ENCODE measurements around the gene ELF1.
"Not testable (repeated sequence)": the region's sequence is repeated elsewhere in the genome, so short reads cannot be mapped to it uniquely, and the experiment has no call there.

The ELF1 gene

DNA sequence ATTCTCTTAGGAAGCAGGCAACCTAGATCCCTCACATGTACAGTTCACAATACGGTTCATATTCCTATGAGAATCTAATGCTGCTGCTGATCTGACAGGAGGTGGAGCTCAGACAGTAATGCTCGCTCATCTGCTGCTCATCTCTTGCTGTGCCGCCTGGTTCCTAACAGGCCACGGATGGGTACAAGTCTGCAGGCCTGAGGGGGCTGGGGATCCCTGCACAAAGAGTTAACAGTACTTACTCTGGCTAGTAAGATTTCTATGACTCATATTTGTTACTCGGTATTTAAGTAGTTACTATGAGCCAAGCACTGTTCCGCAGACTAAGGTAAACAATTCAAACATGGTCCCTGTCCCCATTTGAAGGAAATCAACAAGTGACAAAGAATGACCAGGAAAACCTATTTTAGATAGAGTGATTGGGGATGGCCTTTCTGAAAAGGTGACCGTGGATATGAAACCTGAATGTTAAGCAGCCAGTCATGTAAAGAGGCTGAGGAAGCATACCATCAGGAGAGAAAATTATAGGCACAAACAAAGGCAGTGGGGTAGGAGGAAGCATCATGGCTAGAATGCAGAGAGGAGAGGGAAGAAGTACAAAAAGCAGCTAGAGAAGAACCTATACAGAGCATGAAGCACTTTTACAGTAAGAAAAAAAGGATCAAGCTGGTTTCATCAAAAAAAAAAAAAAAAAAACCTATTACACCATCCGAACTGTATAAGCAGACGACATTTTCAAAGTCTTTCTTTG is 21.6 kb upstream of the ELF1 start:
- DNase-seq: no peak

DNA sequence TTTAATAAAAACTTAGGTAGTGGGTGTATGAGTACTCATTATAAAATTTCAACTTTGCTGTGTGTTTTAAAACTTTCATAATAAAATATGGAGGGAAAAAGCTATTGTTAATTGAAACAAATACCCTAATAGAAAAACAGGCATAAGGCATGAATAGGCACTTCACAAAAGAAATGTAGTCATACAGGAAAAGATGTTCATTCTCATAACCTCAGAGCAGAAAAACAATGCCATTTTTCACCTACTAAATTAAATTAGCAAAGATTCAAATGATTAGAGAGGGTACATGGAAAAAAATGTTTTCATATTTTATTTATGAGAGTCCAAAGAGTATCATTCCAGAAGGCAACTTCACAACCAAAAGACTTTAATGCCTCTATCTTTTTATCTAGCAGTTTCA is 20.6 kb upstream of the ELF1 start:
- DNase-seq: no peak

DNA sequence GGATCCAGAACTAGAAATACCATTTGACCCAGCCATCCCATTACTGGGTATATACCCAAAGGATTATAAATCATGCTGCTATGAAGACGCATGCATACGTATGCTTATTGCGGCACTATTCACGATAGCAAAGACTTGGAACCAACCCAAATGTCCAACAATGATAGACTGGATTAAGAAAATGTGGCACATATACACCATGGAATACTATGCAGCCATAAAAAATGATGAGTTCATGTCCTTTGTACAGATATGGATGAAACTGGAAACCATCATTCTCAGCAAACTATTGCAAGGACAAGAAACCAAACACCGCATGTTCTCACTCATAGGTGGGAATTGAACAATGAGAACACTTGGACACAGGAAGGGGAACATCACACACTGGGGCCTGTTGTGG is 17.4 kb upstream of the ELF1 start:
- not testable (repeated sequence) for DNase-seq

DNA sequence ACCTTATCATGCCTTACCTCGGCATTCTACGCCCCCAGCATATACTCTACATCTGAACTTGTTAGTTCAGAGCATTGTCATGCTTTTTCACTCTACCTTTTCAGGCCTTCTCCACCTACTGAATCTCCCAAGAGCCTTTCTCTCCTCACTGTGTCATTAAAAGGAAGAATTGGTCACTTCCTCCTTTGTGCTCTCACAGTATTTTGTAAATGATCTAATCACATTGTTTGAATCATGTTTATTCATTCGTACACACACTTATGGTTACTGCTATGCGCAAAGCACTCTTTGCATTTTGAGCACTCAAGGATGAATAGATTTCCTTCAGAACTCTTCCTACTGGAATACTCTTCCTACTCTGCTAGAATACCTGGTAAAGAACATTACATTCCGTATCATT is 15.8 kb upstream of the ELF1 start:
- no peak for DNase-seq

DNA sequence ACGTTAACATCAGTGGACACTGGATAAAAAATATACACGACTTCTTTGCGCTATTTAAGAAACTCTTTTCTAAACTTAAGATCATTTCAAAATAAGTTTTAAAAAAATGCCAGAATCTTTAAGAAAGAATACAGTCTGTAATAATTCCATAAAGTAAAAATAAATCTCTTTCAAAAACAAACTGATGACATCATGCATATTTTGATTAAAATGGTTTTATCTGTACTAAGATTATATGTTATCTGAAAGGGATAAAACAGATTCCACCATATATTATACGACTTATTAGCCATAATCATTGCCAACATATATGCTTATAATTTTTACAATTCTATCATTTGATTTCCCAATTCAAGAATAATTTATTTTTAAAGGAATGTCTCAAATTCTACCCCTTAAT is 15.3 kb upstream of the ELF1 start:
- DNase-seq: no peak

DNA sequence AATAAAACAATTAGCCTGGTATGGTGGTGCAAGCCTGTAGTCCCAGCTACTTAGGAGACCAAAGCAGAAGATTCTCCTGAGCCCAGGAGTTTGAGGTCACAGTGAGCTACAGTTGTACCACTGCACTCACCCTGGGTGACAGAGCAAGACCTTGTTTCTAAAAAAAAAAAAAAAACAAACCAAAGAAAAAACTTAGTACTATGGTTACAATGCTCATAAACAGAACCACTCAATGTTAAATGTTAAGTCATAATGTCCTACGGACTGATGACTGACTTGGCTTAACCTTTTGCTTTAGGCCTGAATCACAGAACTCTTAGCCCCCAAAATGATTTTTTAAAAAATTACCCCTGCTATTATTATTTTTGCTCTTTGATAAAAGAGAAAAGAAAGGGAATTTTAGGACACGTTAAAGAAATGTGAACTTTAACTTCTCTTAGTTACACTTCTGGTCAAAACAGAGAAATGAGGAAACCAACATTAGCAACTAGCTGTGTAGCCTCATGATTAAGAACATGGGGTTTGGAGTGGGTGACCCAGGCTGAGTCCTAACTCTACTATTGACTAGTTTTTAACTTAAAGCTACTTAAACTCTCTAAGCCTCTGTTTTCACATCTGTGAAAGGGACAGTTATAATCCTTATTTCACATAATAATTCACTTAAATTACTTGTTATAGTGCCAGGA is 13.7 kb upstream of the ELF1 start:
- no peak for DNase-seq

DNA sequence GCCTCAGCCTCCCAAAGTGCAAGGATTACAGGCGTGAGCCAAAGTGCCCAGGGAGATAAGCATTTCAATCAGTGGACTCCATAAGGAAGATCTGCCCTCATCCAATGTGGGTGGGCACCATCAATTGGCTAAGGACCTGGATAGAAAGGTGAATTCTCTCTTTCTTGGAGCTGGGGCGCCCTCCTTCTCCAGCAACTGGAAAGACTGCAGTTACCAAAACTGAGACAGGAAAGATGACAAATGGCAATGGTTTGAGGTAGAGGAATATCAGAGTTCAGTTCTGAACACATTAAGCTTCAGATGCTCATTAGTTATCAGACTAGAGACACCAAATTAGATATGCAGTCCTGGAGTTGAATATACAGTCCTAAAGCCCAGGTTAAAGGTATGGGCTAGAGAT is 10.5 kb upstream of the ELF1 start:
- DNase-seq: no peak

DNA sequence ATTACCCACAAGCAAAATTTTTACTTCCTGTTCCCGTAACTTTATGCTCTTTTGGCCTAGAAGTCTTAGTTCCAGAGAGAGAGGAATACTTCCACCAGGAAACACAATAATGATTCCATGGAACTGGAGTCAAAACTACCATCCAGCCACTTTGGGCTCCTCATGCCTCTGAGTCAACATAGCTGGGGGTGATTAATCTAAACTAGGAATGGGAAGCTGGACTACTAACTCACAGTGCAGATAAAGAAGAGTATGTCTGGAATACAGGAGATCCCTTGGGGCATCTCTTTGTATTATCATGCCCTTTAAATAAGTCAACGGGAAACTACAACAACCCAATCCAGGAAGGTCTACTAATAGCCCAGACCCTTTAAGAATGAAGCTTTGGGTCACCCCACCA is 8.9 kb upstream of the ELF1 start:
- DNase-seq: no peak

DNA sequence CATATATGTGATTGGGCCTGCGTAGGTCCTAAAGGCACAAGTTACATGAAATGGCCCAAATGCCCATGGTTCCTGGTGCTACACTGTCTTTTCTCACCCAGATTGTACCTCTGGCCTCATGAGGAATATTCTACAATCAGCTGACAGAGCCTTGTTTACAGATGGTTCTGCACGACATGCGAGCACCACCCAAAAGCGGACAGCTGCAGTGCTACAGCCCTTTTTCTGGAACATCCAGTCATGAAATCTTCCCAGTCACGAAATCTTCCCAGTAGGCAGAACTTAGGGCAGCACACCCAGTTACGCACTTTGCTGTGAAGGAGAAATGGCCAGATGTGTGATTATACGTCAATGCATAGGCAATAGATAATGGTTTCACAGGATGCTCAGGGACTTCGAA is 7.7 kb upstream of the ELF1 start:
- DNase-seq: no peak

DNA sequence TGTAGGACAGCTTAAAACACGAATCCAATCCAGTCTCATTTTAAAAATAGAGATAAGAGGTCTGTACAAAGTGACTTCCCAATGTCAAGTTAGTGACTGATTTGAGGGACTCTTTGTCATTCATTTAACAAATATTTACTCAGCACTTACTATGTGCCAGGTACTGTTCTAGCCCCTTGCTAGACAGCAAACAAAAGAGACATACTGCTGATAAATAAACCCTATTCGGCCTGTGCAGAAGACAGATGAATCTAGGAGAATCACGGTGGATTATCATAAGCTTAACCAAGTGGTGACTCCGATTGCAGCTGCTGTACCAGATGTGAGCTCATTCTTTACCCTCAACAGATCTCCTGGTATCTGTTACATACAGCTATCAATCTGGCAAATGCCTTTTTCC is 6.4 kb upstream of the ELF1 start:
- no peak for DNase-seq

DNA sequence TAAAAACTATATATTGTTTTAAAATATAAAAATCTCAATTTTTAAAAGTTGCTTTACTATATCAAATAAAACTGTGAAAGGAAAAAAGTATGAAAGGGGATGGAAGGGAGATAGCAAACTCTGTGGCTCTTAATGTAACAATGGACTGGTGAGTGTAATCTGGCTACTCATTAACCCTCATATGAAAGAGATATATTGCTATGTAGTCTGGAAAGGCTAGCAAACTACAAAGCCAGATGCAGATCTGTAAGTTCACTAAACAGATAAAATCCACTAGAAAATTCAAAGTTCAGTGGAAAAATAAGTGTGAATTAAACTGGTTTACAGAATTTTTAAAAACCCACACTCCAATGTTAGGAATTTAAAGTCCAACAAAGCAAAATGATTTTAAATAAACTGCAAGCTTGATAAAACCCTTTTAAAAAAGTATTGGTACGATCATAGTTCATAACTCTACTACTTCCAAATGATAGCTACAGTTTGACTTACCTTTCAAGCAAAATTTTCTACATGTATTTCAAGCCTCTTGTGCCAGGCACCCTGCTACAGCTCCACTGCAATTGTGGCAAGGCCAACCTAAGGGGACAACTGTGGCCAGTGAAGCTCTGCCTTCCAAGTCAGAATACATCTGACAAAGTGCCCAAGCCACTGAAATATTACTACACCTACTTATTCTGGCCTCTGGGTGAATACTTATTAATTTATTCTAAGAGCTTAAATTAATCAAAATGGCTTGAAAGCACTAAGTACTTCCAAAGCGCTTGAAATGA is 647 bp upstream of the ELF1 start:
- DNase-seq: no peak

DNA sequence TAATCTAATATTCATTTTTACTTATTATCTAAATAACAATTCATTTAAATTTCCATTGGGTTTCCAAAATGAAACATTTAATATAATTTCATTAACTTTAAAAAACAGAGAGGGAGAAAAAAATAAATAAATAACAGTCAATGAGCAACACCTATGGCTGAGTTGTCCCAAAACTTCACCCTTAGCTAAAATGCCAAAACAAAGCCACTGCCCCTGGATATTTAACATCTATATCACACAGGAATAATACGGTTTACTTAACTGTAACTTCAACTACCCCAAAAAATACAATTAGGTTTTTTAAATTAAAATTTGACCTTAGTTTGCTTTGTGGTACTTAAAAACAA is 541 bp downstream of the ELF1 start:
- DNase-seq: no peak

DNA sequence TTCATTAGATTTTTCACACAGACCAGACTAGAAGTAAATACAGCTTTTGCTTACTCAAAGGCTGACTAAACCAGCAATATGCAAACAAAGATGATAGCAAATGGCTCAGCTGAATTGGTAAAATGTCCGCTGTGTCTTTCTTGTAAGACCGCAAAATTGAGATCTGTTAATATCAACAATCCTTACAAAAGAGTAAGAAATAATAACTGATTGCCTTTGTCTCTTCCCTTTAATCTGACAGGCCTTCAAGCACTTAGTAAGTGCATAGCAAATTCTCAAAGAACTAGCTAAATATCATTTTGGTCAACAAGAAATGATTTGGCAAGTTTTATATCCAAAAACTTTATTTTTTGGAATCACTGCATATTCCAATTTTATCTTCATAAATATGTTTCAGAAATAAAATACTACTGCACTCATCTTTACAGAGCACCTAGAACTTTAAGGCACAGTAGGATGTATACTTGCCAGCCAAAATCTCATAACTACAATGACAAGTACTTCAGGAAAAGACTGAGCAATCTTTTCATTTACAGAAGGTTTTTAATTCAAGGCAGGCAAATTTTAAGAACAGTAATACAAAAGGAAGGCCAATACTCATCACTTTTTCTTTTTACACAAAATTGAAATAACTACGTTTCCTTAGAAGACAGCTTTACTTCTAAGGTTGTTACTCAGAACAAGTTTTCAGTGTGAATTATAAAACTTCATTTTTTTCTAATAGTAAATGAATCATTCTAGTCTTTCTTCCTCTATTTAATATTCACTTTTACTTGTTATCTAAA is 1.1 kb downstream of the ELF1 start:
- DNase-seq: no peak

DNA sequence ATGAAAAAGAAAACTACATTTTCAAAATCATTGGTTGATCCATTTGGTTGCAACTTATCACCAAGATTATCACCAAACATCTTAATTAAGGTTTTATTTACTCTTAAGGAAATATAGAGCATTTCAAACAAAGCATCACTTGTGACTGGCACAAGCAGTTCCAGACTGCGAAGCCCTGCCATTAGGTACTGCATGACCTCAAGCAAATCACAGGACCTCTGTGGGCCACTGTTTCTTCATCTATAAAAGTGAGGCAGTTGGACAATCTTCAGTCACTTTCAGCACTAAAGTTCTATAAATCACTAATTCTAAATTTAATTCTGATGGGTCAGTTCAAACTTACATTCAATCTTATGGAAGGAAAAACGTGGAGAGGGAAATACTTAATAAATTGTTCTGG is 2.0 kb downstream of the ELF1 start:
- no peak for DNase-seq

DNA sequence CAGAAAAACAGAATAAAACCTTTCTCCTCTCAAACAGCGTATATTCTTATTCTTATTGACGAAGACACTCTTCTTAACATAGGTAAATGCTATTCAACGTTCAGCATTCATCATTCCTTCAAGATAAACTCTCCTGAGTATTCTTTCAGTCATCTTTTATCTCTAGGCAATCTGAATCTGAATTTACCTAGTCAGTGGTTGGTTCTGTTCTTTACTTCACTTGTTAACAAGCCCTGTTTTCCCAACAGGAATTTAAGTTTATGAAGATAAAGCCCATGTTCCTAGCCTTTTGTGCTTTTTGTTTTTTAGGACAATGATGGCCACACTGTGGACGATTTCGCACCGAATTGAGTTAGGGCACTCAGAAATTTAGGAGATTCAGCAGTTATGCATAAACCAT is 3.2 kb downstream of the ELF1 start:
- DNase-seq: no peak

DNA sequence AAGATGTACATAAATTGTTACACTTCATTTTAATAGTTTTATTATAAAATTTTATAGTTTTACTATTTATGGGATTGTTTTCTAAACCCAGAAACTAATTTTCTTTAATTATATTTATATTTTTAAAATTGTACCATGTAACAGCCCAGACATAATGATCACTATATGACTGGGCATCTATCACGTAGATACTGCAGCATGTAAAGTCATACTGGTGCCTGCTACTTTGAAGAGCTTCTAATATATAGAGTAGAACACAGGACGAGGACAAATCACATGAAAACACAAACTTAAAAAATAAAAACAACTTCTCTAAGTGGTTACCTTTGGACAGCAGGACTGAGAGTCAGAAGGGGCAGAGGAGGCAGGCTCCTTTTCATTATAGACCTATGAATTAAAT is 5.3 kb downstream of the ELF1 start:
- no peak for DNase-seq

DNA sequence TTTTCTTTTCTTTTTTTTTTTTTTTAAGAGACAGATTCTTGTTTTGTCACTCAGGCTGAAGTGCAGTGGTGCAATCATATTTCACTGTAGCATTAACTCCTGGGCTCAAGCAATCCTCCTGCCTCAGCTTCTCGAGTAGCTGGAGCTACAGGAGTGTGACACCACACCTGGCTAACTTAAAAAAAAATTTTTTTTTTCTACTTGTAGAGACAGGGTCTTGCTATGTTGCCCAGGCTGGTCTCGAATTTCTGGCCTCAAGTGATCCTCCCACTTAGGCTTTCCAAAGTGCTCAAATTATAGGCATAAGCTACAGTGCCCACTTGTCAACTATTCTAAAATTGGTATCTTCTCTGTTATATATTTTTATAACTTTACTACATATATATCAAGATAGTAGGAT is 6.6 kb downstream of the ELF1 start:
- DNase-seq: no peak

DNA sequence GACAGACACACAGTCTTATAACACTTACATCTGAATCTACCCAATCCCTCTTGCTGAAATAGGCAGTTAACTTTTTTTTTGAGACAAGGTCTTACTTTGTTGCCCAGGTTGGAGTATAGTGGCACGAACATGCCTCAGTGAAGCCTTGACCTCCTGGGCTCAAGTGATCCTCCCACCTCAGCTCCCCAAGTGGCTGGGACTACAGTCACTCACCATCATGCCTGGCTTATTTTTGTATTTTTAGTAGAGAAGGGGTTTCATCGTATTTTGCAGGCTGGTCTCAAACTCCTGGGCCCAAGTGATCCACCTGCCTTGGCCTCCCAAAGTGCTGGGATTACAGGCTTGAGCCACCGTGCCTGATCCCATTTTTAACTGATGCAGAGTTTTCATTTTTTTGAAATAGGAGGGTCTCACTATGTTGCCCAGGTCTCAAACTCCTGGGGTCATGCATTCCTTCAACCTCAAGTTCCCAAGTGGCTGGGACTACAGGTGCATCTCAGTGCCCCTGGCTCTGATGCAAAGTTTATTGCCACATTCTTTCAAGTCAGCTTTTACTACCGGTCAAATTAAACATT is 7.6 kb downstream of the ELF1 start:
- no peak for DNase-seq

DNA sequence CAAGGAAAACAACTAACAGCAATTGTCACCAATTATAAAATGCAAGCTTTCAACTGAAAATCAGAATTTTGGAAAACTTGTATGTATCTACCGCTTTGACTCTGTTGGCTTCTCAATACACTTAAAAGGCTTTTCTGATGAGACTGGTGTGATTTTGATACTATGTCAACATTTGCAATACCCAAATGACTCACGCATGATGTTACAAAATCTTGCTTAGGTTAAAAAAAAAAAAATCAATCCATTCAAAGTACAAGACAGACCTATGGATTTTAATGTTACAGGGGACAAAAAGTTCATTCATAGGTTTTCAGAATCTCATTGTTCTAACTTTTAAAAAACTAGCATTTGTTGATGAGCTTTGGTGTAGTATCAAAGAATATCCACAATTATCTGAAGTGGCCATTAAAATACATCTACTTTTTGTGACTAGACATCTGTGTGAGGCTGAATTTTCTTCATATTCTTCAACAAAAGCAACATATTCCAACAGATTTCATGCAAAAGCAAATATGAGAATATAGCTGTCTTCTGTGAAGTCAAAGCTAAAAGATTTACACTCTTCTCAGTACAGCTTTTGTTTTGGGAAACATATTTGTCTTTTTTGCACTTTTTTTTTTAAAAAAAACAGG is 10.7 kb downstream of the ELF1 start:
- no peak for DNase-seq

DNA sequence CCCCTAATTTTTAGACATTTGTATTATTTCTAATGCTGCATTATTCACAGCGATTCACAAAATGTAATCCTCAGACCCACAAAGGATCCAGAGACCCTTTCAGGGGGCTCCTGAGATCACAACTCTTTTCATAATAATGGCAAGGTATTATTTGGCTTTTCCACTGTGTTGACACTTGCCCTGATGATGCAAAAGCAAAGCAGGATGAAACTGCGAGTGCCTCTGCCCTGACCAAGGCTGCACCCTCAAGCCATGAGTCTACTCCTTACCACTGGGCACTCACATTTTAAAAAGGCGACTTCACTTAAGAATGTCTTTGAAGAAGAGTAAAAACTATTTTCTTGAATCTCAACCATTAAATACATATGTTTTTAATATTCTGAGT is 11.4 kb downstream of the ELF1 start:
- DNase-seq: no peak

DNA sequence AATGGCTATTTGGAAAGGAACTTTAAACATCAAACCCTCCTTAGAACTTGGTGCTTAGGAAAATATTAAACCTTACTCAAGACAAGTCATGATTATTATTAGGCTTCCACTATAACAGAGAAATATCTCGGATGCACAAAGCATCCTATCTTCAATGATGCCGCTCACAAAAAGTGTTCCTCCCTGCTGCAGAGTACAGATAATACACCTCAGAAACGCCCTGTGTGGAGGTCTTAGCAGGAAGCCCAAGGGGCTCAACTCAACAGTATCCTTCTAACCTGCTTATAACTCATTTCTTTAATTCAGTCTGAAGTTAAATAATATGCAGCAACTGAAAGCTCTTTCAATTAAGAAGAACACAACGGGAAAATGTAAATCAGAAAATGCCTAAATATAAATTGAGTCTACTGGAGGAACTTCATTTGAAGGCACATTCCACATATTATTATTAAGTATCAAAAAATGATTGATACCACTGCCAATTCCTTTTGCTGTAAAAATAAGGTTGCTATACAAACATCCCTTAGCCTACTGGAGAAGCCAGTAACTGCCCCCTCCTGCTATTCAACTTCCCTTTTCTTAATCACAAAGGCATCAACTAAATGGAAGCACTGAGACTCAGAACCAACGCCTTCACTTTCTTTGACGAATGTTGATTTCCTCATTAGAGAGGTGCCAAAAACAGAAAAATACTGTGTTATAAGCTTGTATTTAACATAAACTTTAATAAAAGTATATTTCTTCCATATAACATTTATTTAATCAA is 12.0 kb downstream of the ELF1 start:
- no peak for DNase-seq

DNA sequence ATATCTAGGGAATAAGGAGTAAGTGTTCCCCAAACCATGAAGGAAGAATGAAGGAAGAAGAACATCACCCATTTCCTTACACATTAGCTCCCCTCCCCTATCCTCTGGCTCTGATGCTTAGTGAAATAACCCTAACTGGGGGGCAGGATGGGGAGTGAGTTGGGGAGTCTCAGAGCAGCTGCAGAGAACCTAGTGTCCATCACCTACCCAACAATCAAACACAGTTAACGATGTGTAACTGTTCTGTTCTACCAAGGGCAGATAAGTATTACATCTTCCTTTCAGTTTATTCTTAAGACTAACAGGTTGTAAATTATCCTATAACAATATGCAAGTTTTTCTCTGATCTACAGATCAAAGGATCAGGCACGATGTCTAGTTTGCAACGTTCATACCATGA is 12.8 kb downstream of the ELF1 start:
- no peak for DNase-seq

Data from activated CD4-positive, CD25-positive, alpha-beta regulatory T cell treated with anti-CD3 and anti-CD28 coated beads, Interleukin-2, amount 50 U/mL, for 72 hours (primary cell).